Measurements from ENCODE around the gene SOX5.
"Not testable (repeated sequence)": the region's sequence is repeated elsewhere in the genome, so short reads cannot be mapped to it uniquely, and the experiment has no call there.

SOX5 gene

GRCh38 chr12:23899434-23899833 lies 50.0 kb downstream of the SOX5 start:
- no peak for DNase-seq

- no peak for DNase-seq
These were observed 51.3 kb downstream of the SOX5 start for GRCh38 chr12:23898121-23898520.

DNA sequence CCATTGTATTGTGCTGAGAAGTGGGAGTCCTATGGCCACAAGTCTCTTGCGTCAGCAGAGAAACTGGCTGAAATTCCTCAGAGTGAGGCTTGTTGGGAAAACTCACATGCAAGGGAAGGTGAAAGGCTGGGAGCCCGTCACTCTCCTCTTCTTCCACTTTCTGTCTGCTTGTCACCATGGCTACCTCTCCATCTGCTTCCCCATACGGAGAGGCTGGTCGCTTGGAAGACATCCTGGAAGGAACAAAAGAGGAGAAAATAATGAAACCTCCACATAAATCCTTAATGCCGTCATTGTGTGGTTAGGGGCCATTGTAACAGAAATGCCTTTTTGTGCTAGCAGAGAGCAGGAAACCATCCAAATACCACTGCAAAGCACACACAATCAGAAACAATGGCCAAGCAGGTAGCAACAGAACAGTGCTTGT lies 53.7 kb downstream of the SOX5 start:
- DNase-seq: no peak

- DNase-seq: no peak
These were observed 55.9 kb downstream of the SOX5 start for GRCh38 chr12:23893611-23894010.

DNA sequence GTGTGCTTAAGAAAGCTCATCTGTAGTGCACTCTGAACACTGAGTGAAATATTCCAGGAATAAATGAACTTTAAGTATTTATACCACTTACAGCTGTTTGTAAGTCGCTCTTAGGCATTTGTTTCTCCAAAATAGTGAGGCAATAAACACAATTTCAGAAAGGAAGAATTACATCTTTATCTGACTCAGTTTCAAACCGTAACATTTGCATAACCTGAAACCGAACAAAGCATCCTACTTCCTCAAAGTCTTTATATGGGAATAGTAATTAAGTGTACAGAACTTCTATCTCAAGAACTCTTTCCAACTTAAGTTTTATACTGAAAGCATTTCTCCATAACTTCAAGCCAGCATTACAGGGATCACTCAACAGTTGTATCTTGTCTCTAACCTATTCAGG lies 58.4 kb downstream of the SOX5 start:
- no peak for DNase-seq

GRCh38 chr12:23889069-23889440 lies 60.4 kb downstream of the SOX5 start:
- no peak for DNase-seq

DNA sequence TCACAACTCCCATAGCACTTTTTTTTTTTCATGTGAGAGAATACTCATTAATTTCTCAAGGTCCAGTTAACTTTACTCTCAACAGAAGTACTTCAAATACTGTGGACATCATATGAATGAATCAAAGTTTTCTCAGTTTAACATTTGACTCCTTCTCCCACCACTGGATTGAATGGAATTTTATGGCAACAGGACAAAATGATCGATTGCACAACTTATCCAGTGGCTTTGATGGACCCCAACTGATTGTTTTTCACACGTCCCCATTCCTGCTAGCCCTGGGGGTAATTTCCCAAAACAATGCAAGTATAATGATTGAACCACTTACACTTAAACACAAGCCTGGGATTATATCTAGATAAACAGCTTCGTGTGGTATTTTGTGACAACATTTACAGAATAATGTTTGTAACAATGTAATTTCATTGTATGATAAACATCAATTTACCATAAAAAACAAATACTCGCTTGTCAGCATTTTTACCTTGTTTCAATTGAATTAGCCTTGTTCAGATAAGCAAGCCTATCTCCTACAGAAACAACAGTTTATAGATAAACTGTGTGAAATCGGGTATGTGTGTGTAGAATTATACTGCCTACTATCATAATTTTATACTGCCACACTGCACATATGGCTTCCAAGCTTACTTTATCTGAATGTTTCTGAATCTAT lies 60.9 kb downstream of the SOX5 start:
- DNase-seq: no peak

GRCh38 chr12:23887055-23887835 lies 62.2 kb downstream of the SOX5 start:
- DNase-seq: no peak

- DNase-seq: no peak
These were observed 64.1 kb downstream of the SOX5 start for GRCh38 chr12:23885394-23885793.

DNA sequence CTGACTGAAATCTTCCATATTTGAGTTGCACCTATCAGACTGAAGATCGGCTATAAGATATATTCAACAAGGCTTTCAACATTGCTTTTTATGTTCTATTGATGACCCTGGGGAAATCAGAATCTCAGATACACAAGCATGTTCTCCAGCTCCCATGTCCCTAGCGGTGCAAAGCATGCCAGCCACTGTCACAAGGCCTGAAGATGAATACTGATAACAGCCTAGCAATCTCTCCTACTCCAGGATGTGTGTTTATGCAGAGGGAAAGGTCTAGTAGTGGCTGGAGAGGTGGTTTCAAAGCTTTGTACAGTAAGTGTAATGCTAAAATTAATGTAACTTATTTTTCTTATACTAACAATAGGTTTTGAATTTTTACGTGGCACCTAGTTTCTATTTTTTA lies 64.6 kb downstream of the SOX5 start:
- no peak for DNase-seq

DNA sequence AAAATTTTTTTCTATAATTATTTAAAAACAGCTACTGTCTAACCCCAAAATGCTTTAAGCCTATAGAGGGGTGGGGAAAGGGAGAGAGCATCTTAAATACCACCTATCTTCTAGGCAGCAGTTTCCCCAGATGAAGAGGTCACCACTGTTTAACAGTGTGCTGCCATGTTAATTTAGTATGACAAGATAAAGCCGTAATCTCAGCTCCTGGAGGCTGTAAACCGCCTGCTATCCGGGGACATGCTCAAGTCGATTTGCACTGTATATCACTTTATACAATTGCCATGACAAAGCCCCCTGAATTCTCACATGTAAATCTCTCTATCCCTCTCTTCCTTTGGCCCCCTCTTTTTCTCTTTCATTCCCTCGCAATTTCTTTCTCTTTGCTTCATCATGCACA lies 68.5 kb downstream of the SOX5 start:
- DNase-seq: no peak

DNA sequence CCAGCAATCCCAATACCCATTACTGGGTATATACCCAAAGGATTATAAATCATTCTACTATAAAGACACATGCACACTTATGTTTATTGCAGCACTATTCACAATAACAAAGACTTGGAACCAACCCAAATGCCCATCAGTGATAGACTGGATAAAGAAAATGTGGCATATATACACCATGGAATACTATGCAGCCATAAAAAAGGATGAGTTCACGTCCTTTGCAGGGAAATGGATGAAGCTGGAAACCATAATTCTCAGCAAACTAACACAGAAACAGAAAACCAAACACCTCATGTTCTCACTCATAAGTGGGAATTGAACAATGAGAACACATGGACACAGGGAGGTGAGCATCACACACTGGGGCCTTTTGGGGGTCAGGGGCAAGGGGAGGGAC lies 72.9 kb downstream of the SOX5 start:
- not testable (repeated sequence) for DNase-seq

- no peak for DNase-seq
These were observed 81.7 kb downstream of the SOX5 start for GRCh38 chr12:23867794-23868193.

- no peak for DNase-seq
These were observed 86.8 kb downstream of the SOX5 start for GRCh38 chr12:23862701-23863100.

GRCh38 chr12:23860019-23860418 lies 89.5 kb downstream of the SOX5 start:
- no peak for DNase-seq

GRCh38 chr12:23857178-23857577 lies 92.3 kb downstream of the SOX5 start:
- no peak for DNase-seq

DNA sequence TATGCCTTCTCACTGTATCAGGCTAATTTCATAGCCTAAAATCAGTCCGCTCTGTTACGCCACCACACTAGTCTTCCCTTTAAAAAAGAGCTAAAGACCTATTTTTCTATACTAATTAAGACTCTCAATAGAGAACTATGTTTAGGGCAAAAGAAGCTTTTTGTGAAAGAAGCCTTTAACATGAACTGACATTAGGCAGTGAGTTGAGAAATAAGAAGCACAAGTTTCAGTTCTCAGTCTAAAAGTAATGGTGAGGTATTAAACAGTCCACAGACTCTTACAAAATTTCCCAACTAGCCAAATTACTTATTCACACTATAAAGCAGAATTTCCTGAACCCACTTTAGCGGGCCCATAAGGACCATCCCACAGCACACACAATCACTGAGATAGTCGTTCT lies 93.7 kb downstream of the SOX5 start:
- DNase-seq: no peak

DNA sequence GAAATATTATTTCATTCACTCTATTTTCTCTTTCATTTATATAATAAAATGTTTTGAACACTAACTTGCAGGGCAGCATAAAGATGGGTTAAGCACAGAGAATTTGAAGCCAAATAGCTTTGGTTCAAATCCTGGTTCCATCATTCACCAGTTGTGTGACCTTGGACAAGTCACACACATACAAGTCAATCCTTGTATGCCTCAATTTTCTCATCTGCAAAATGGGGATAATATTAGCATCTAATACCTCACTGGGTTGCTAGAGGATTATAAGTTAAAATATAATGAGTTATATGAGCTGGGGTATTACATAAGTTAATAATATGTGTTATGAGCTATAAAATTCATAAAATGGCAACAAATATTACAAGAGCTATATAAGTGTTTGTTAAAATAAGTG lies 94.9 kb downstream of the SOX5 start:
- DNase-seq: no peak

DNA sequence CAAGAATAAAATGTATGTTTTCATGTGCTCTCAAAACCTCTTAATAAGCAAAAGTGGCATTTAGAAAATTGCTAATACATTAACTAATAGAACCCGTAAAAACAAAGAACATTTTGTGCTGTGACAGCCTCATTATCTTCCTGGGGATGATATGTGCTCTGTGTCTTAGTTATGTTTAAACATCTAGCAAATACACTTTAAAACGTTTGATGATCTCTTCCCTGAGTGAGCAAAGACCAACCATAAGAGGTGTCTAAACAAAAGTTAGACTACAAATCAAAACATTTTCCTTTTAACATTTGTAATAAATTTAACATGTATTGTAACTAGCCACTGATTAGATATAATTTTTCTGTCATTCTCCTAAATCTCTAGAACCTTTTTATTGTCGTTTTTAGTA lies 95.8 kb downstream of the SOX5 start:
- DNase-seq: no peak

DNA sequence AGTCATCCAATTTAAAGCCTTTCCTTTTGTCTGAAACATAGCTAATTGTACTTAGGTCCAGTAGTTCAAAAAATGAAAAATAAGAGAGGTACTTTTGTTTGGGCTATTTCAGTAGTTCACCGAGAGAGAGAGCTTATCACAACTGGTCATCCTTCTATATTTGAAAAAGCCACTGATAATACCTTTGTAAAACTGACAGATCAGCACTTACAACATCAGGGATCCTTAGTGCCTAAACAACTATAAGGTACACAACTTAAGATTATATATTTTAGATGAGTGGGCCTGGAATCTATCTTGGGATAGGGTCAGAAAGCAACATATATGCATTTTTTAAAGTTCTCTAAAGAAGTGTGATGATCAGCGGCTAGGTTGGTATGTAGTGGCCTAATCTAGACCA lies 97.9 kb downstream of the SOX5 start:
- no peak for DNase-seq

- DNase-seq: no peak
These were observed 101.6 kb downstream of the SOX5 start for GRCh38 chr12:23847857-23848256.

DNA sequence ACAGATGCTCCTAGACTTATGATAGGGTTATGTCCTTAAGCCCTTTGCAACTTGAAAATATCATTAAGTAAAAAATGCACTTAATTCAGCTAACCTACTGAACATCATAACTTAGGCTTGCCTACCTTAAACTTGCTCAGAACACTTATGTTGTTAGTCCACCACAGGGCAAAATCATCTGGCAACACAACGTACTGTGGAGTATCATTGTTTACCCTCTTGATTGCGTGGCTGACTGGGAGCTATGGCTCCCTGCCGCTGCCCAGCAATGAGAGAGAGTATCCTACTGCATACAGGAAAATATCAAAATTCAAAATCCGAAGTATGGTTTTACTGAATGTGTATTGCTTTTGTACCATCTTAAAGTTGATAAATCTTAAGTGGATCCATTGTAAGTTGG lies 105.5 kb downstream of the SOX5 start:
- no peak for DNase-seq

GRCh38 chr12:23834076-23834475 lies 115.4 kb downstream of the SOX5 start:
- DNase-seq: no peak

GRCh38 chr12:23831739-23832138 lies 117.7 kb downstream of the SOX5 start:
- no peak for DNase-seq

- DNase-seq: no peak
These were observed 119.3 kb downstream of the SOX5 start for GRCh38 chr12:23830210-23830609.

All from activated CD8-positive, alpha-beta memory T cell treated with anti-CD3 and anti-CD28 coated beads, Interleukin-2, amount 50 U/mL, for 48 hours (primary cell).